ENCODE results near the gene GCGR.

GCGR gene

DNA sequence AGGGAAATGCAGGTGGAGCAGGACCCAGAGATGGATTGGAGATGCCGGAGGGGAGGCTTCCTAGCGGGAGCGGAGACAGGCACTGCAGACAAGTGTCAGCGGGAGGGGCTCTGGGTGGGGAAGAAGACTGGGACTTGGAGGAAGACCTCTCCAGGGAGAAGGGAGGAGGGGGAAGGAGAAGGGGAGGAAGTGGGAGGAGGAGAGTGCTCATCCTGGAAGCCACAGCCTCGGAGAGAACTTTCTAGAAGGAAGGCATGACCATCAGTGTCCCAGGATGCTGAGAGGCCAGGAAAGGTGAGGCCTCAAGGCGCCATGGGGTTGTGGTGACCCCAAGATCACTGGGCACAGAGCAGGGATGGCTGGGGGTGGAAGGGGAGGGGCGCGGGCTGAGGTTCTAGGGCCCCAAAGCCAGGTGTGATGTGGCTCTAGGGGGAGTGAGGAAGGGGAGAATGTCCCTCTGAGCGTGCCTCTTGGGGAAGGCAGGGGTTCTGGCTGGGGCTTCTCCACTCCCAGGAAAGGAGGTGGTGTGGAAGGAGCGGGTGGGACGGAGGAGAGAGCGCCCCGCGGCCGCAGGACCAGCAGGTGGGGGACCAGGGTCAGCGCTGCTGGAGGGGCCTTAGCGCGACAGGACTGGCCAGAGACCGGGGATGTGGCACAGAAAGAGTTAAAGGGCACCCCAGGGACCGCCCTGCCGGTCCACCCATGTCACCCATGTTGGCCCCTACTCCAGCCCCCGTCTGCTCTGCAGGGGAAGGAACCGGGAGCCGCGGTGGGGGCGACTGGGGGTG, 900 bp upstream of the GCGR start:
- ChIA-PET CTCF (interaction anchor here (0.7 kb wide), 1 partner anchor 83 kb away, joined by 3 read pairs; no protein-coding TSS in a partner anchor), POLR2A (no interaction called here)
- TF ChIP-seq, protein P1, sequence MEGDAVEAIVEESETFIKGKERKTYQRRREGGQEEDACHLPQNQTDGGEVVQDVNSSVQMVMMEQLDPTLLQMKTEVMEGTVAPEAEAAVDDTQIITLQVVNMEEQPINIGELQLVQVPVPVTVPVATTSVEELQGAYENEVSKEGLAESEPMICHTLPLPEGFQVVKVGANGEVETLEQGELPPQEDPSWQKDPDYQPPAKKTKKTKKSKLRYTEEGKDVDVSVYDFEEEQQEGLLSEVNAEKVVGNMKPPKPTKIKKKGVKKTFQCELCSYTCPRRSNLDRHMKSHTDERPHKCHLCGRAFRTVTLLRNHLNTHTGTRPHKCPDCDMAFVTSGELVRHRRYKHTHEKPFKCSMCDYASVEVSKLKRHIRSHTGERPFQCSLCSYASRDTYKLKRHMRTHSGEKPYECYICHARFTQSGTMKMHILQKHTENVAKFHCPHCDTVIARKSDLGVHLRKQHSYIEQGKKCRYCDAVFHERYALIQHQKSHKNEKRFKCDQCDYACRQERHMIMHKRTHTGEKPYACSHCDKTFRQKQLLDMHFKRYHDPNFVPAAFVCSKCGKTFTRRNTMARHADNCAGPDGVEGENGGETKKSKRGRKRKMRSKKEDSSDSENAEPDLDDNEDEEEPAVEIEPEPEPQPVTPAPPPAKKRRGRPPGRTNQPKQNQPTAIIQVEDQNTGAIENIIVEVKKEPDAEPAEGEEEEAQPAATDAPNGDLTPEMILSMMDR (IDR thresholded peaks at IDR 0.05; ENCODE audit: control extremely low read depth, extremely low read depth, low read depth, missing control alignments): no peak
- no peak for DNase-seq (ENCODE audit: extremely low spot score)

DNA sequence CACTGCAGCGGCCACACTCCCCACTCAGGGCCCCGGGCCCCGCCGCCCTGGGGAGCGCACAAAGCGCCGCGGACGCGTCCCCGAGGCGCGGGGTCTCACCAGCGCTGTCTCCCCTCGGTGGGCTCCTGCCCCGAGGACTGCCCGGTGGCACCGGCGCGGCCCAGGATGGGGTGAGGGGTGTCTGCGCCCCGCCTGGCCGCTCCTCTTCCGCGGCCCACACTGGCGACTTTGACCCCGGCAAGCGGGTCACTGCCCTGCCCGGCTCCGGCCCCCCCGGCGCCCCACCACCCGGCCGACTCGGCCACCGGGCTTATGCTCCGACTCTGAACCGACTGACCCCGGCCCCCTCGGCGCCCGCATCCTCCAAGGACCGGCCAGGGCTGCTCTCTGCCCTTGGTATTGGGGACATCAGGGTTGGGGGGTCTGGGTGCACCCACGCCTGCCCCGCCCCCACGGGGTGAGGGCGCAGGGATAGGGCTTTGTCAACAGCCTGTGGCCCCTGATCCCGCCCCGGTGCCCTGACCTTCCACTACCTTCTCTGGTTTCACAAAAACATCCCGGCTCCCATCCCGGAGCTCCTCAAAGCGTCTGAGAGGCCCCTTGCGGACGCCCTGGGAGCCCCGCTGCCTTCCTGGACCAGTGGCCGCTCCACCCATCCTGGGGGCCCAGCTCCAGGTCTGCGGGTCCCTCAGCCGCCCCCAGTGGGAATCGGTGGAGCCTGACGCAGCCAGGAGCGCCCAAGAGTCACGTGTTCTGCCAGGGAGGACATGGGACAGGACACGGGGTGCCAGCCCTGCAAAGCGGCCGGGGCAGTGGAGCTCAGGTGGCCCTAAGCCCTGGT, 829 bp downstream of the GCGR start:
- ChIA-PET POLR2A (no interaction called here), CTCF (interaction anchor here (1.4 kb wide), 1 partner anchor 71 kb away, joined by 5 read pairs; no protein-coding TSS in a partner anchor)
- TF ChIP-seq, protein P1 (IDR thresholded peaks at IDR 0.05; ENCODE audit: control extremely low read depth, extremely low read depth, low read depth, missing control alignments): no peak
- no peak for DNase-seq (ENCODE audit: extremely low spot score)

DNA sequence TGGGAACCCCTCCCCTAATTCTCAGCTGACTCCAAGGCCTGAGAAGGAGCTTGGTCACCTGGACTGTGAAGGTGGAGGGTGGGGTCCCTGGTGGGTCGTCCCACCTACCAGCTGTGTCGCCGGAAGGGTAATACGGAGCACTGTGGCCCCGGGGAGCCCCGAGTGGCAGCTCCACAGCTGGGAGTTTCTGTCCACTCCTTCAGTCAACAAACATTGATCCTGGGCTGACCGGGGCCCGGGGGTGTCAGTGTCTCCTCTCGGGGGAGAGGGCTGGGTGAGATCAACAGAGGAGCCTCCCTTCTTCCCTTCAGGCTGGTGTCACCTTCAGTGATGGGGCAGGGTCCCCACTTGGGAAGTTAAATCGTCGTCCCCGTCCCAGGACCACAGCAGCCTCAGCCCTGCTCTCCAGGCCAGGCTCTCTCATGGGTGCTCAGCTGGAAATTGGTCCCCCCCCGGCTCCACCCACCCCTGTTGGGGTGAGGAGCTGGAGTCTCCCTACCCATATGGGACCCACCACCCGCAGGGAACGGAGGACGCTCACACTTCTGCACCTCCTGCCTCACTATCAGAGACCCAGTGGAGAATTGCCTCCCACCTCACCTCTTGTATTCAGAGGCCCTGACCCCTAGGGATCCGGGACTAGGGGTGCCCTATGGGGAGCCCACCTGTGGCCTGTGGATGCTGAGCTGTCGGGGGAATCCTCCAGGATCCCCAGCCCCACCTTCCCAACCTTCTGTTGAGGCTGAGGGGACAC, 1.9 kb downstream of the GCGR start:
- no peak for DNase-seq (ENCODE audit: extremely low spot score)
- CTCF ChIA-PET: interaction anchor here (0.7 to 1.4 kb wide), 2 partner anchors 72 to 77 kb away, joined by 3 to 5 read pairs; no protein-coding TSS in a partner anchor
- POLR2A ChIA-PET: no interaction called here
- TF ChIP-seq, protein P1 (IDR thresholded peaks at IDR 0.05; ENCODE audit: control extremely low read depth, extremely low read depth, low read depth, missing control alignments): no peak

DNA sequence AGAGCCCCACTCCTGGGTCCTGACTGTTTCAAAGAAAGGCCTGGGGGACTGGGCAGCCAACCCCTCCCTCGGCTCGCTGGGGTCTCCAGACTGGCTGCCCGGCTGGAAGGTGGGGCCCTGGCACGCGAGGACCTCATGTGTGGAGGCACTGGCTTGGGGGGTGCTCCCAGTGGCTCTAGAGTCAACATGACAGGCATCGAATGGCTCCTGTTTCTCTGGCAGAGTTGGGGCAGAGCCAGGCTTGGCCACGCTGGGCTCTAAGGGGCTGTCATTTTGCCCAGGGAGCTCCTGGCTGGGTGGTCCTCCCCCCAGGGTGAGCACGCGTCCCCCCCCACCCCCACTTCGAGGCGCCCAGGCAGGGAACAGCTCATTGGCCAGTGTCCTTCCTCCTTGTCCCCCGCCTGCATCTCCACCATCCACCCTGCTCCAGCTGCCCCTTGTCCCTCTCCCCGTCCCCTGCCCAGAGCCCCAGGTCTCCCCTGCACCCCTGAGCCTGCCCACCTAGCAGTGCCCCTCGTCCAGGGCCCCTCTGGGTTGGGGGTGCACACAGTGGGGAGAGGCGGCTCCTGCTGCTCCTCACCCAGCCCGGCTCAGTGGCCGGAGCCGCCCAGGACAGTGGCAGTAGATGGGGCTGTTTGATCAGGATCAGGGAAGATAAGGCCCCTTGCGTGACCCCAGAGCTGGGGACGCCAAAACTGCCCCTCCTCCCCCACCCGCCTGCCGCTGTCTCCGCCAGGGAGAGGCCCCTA, 2.7 kb downstream of the GCGR start:
- no peak for DNase-seq (ENCODE audit: extremely low spot score)
- ChIA-PET CTCF (interaction anchor here (2.6 kb wide), 1 partner anchor 72 kb away, joined by 16 read pairs; no protein-coding TSS in a partner anchor), POLR2A (interaction anchor here (0.6 kb wide), 2 partner anchors 270 to 1693 kb away, joined by 3 to 4 read pairs; no protein-coding TSS in a partner anchor)
- TF ChIP-seq, protein P1 (IDR thresholded peaks at IDR 0.05; ENCODE audit: control extremely low read depth, extremely low read depth, low read depth, missing control alignments): no peak

DNA sequence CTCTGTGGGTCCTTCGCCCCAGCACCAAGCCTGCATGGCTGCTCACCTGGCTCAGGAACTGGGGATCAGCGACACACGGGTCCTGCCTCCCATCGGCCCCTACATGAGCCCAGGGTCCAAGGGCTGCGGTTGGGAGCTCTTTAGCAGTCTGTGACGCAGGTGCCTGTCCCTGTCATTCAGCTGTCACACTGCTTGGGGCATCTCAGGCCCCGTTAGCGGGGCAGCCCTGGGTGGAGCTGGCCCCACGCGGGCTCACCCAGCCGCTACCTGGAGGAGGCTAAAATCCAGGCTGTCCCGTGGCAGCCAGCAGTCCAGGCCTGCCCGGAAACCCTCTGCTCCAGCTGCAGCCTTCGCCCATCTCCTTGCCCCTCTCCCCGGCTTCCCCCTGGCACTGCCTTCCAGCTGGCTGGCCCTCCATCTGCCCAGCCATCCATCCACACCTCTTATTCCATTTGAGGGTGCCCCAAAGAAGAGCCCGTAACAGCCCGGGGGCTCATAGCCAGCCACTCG, 3.3 kb downstream of the GCGR start:
- POLR2A ChIA-PET: interaction anchor here (0.6 kb wide), 2 partner anchors 269 to 1693 kb away, joined by 3 to 4 read pairs; no protein-coding TSS in a partner anchor
- DNase-seq (ENCODE audit: extremely low spot score): no peak
- TF ChIP-seq, protein P1 (IDR thresholded peaks at IDR 0.05; ENCODE audit: control extremely low read depth, extremely low read depth, low read depth, missing control alignments): no peak
- CTCF ChIA-PET: interaction anchor here (2.6 kb wide), 1 partner anchor 73 kb away, joined by 16 read pairs; no protein-coding TSS in a partner anchor
